Astrocyte of the spinal cord (primary cell): Measurements from ENCODE around the gene PRSS56.

ENCODE experiments used
- DNase-seq: peaks from one replicate; pipeline ENCODE4 v3.0.0; 2011; ENCODE audit warnings: low read depth, low spot score
- H3K4me3 ChIP-seq: 2 replicates; pipeline ENCODE4 v1.5.1; 2011; ENCODE audit warnings: low read depth, mild to moderate bottlenecking, low read length, moderate library complexity
- CTCF ChIP-seq: IDR thresholded peaks from 2 replicates; pipeline ENCODE4 v1.5.1; 2012; ENCODE audit warnings: low read depth, mild to moderate bottlenecking, low read length, inconsistent platforms
- in situ Hi-C: cut with HindIII; loops from 2 replicates; pipeline ENCODE4 v1.10.0; 2017; ENCODE audit warnings: low sequenced_read_pairs

The PRSS56 gene

GRCh38 chr2:232502911-232503808, 17.0 kb upstream of the PRSS56 start:
- in situ Hi-C loops, result no loop called here
- TF ChIP-seq CTCF, result no peak

GRCh38 chr2:232503809-232504323, 16.3 kb upstream of the PRSS56 start:
- no peak overlapping the region for H3K4me3 ChIP-seq
- in situ Hi-C loops, result no loop called here
- no peak for TF ChIP-seq CTCF
- no peak for DNase-seq

More at GRCh38 chr2:232502911-232503808, 17.0 kb upstream of the PRSS56 start:
- DNase-seq, result peak; percentile 10
- no peak overlapping the region for H3K4me3 ChIP-seq

- no peak for DNase-seq
- in situ Hi-C loops, result no loop called here
- no peak for TF ChIP-seq CTCF
- no peak overlapping the region for H3K4me3 ChIP-seq
These were observed 15.8 kb upstream of the PRSS56 start for GRCh38 chr2:232504438-232504837.

- DNase-seq, result no peak
- no peak for TF ChIP-seq CTCF
- in situ Hi-C loops, result no loop called here
- no peak overlapping the region for H3K4me3 ChIP-seq
These were observed 14.3 kb upstream of the PRSS56 start for GRCh38 chr2:232505856-232506255.

- TF ChIP-seq CTCF, result no peak
- DNase-seq, result no peak
- H3K4me3 ChIP-seq, result no peak overlapping the region
- in situ Hi-C loops, result no loop called here
These were observed 13.5 kb upstream of the PRSS56 start for GRCh38 chr2:232506709-232507108.

GRCh38 chr2:232508251-232508650, 11.9 kb upstream of the PRSS56 start:
- TF ChIP-seq CTCF, result no peak
- H3K4me3 ChIP-seq, result no peak overlapping the region
- DNase-seq, result no peak
- in situ Hi-C loops, result no loop called here
